Measurements from ENCODE around the gene TNIP2. TPM values are rescaled to one million over a fixed set of nuclear protein-coding genes. Genes with fewer than 3 reads are reported as not detected.

The TNIP2 gene
- total and polyA plus RNA-seq, 2 of the 13 experiments (the other 11 are each of a cell fraction or from before 2014, with no cell fraction given), result 25.6 to 38.0 TPM

- Histone ChIP-seq H3K4me3 (replicated peaks in 1 of 3; ENCODE audit: insufficient read depth in 1 of 3, low read depth in 2 of 3, low read length in 3 of 3) (no peak overlapping the region), H3K27ac (ENCODE audit: extremely low read length, insufficient read depth, low read length) (no peak overlapping the region), H2AFZ (ENCODE audit: low read length) (no peak overlapping the region), H3K9ac (ENCODE audit: insufficient read depth, low read depth, low read length) (no peak overlapping the region), H3K36me3 (replicated peaks in 1 of 2; ENCODE audit: control insufficient read depth in 1 of 2, insufficient read depth in 2 of 2, low read length in 2 of 2) (peaks cover 0 to 4% of the 10 kb centered on the region in 2 experiments; a peak in 1 of 5 replicates), H3K4me1 (ENCODE audit: insufficient read depth, low read length) (peaks cover 49% of the 10 kb centered on the region), H3K79me2 (ENCODE audit: insufficient read depth, low read length) (peaks cover 22% of the 10 kb centered on the region), H3K27me3 (ENCODE audit: control insufficient read depth in 1 of 2, insufficient read depth in 2 of 2, low read length in 2 of 2) (no peaks in the 10 kb centered on the region), H4K20me1 (ENCODE audit: insufficient read depth, low read length) (no peaks in the 10 kb centered on the region), H3K4me2 (ENCODE audit: low read depth, low read length) (no peak overlapping the region), H3K9me3 (ENCODE audit: low read length) (no peaks in the 10 kb centered on the region)
- no TSS peak for BruUV-seq (replicated peaks)
- ChIA-PET POLR2A (interaction anchor here (0.7 to 1.5 kb wide), 2 partner anchors 8 to 40 kb away, joined by 3 to 5 read pairs; no protein-coding TSS in a partner anchor), CTCF (ENCODE audit: low intra/inter-chr PET ratio, low total read pairs) (no interaction called here)
- 100% methylated on average over 2 of the region's 4 CpGs for WGBS (ENCODE audit: low lambda C conversion rate)
- FAIRE-seq (no peak), DNase-seq (ENCODE audit: low spot score) (no peak), ATAC-seq (no peak)
- intact Hi-C loops (cut with micrococcal nuclease; ENCODE audit: unreplicated experiment) (loop anchor here (10.0 kb wide), 1 partner anchor 111 kb away; no protein-coding TSS in a partner anchor), in situ Hi-C loops (cut with HindIII; ENCODE audit: extremely low pct_ligation_motif_present, low pct_unique_long_range_greater_than_20kb) (no loop called here)
- TF ChIP-seq PHB2 (IDR thresholded peaks at IDR 0.05; ENCODE audit: partially characterized antibody) (no peak), THAP11 (CRISPR knock-in tag; IDR thresholded peaks at IDR 0.05) (no peak), ZNF761 (CRISPR knock-in tag; conservative IDR thresholded peaks at IDR 0.05) (no peak), HDAC6 (IDR thresholded peaks at IDR 0.05; ENCODE audit: low read depth, low read length) (no peak), HOXA7 (CRISPR knock-in tag; IDR thresholded peaks at IDR 0.05) (no peak), HMGXB3 (CRISPR knock-in tag; IDR thresholded peaks at IDR 0.05; ENCODE audit: borderline replicate concordance) (no peak), TERF1 (CRISPR knock-in tag; IDR thresholded peaks at IDR 0.05) (no peak), POLR2AphosphoS2 (IDR thresholded peaks at IDR 0.05; ENCODE audit: low read depth, low read length) (no peak), KDM5A (IDR thresholded peaks at IDR 0.05; ENCODE audit: borderline replicate concordance, low read length) (no peak), KDM3A (CRISPR knock-in tag; IDR thresholded peaks at IDR 0.05; ENCODE audit: low read depth) (no peak), ZBTB14 (CRISPR knock-in tag; IDR thresholded peaks at IDR 0.05) (no peak), MAFF (IDR thresholded peaks at IDR 0.05; ENCODE audit: low read depth, low read length) (no peak), ZFP41 (CRISPR knock-in tag; IDR thresholded peaks at IDR 0.05; ENCODE audit: borderline replicate concordance) (no peak), PATZ1 (CRISPR knock-in tag; IDR thresholded peaks at IDR 0.05) (no peak), ZFP36L2 (CRISPR knock-in tag; IDR thresholded peaks at IDR 0.05) (no peak), ARHGAP35 (CRISPR knock-in tag; IDR thresholded peaks at IDR 0.05; ENCODE audit: borderline replicate concordance) (no peak)
These were observed 2.7 kb downstream of the TNIP2 start for GRCh38 chr4:2753436-2753835.
